GM12878 (cell line): ENCODE measurements around the gene APCDD1L.

Experiments
- ASH2L ChIP-seq: fragments of 300-600, 200-600 bp; sonication (generic); IDR thresholded peaks from 2 replicates; pipeline ENCODE4 v1.6.1; 2017; ENCODE audit warnings: low read depth, mild to moderate bottlenecking, borderline replicate concordance
- CBX5 ChIP-seq: sonication (generic); IDR thresholded peaks from 2 replicates; pipeline ENCODE4 v1.6.1; 2016; ENCODE audit warnings: low read depth, moderate library complexity, mild to moderate bottlenecking, inconsistent platforms
- EZH2 ChIP-seq: IDR thresholded peaks from 2 replicates; pipeline ENCODE4 v1.6.1; 2012; ENCODE audit warnings: low read depth, mild to moderate bottlenecking, control low read depth, inconsistent platforms, low read length, borderline replicate concordance; ENCODE audit not compliant: control insufficient read depth
- IRF4 ChIP-seq: IDR thresholded peaks from 2 replicates; pipeline ENCODE4 v1.6.1; 2011; ENCODE audit warnings: low read depth, low read length
- POLR2AphosphoS5 ChIP-seq: IDR thresholded peaks from 2 replicates; pipeline ENCODE4 v1.6.1; 2011; ENCODE audit warnings: mild to moderate bottlenecking, low read length, inconsistent platforms
- RCOR1 ChIP-seq: conservative IDR thresholded peaks from 2 replicates; pipeline ENCODE4 v1.6.1; 2012; ENCODE audit warnings: low read depth, low read length, improper control_type of control experiment
- SKIL ChIP-seq: fragments of 450-650 bp; IDR thresholded peaks from 2 replicates; pipeline ENCODE4 v1.6.1; 2017; ENCODE audit warnings: mild to moderate bottlenecking, low read depth, inconsistent platforms; ENCODE audit not compliant: poor library complexity, severe bottlenecking
- TAF1 ChIP-seq: IDR thresholded peaks from 2 replicates; pipeline ENCODE4 v1.6.1; 2011; ENCODE audit warnings: mild to moderate bottlenecking, low read depth, low read length, borderline replicate concordance
- ZZZ3 ChIP-seq: IDR thresholded peaks from 2 replicates; pipeline ENCODE4 v1.6.1; 2011; ENCODE audit warnings: low read depth; ENCODE audit not compliant: control insufficient read depth, insufficient read length
- TF ChIP-seq, protein P1 (sequence below), 3 experiments: IDR thresholded peaks in 2 of 3; conservative IDR thresholded peaks in 1 of 3; 2 replicates each; pipeline ENCODE4 v1.5.1; 2011; ENCODE audit warnings: low read depth in 3 of 3, low read length in 3 of 3, mild to moderate bottlenecking in 3 of 3, control low read depth in 2 of 3, moderate library complexity in 2 of 3, inconsistent platforms in 1 of 3, mixed read lengths in 1 of 3; ENCODE audit not compliant: control insufficient read depth in 2 of 3, insufficient read depth in 1 of 3; ENCODE audit errors: extremely low read depth in 1 of 3
- TF ChIP-seq, protein P2 (sequence below): fragments of 450-650 bp; formaldehyde crosslinking; IDR thresholded peaks from 2 replicates; pipeline ENCODE4 v1.5.0; 2022; ENCODE audit warnings: mild to moderate bottlenecking, missing genetic modification characterization

GRCh38 chr20:58470336-58471192 lies 44.6 kb downstream of the APCDD1L start:
- no peak for TF ChIP-seq EZH2
- no peak for TF ChIP-seq CBX5
- no peak for TF ChIP-seq ASH2L
- TF ChIP-seq, protein P1, sequence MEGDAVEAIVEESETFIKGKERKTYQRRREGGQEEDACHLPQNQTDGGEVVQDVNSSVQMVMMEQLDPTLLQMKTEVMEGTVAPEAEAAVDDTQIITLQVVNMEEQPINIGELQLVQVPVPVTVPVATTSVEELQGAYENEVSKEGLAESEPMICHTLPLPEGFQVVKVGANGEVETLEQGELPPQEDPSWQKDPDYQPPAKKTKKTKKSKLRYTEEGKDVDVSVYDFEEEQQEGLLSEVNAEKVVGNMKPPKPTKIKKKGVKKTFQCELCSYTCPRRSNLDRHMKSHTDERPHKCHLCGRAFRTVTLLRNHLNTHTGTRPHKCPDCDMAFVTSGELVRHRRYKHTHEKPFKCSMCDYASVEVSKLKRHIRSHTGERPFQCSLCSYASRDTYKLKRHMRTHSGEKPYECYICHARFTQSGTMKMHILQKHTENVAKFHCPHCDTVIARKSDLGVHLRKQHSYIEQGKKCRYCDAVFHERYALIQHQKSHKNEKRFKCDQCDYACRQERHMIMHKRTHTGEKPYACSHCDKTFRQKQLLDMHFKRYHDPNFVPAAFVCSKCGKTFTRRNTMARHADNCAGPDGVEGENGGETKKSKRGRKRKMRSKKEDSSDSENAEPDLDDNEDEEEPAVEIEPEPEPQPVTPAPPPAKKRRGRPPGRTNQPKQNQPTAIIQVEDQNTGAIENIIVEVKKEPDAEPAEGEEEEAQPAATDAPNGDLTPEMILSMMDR (IDR thresholded peaks at IDR 0.05 in 2 of 3, conservative IDR thresholded peaks at IDR 0.05 in 1 of 3; ENCODE audit: control insufficient read depth in 2 of 3, extremely low read depth in 1 of 3, insufficient read depth in 1 of 3, low read depth in 3 of 3, low read length in 3 of 3): no peak
- no peak for TF ChIP-seq ZZZ3
- no peak for TF ChIP-seq RCOR1
- no peak for TF ChIP-seq TAF1
- TF ChIP-seq SKIL: no peak
- TF ChIP-seq, protein P2, sequence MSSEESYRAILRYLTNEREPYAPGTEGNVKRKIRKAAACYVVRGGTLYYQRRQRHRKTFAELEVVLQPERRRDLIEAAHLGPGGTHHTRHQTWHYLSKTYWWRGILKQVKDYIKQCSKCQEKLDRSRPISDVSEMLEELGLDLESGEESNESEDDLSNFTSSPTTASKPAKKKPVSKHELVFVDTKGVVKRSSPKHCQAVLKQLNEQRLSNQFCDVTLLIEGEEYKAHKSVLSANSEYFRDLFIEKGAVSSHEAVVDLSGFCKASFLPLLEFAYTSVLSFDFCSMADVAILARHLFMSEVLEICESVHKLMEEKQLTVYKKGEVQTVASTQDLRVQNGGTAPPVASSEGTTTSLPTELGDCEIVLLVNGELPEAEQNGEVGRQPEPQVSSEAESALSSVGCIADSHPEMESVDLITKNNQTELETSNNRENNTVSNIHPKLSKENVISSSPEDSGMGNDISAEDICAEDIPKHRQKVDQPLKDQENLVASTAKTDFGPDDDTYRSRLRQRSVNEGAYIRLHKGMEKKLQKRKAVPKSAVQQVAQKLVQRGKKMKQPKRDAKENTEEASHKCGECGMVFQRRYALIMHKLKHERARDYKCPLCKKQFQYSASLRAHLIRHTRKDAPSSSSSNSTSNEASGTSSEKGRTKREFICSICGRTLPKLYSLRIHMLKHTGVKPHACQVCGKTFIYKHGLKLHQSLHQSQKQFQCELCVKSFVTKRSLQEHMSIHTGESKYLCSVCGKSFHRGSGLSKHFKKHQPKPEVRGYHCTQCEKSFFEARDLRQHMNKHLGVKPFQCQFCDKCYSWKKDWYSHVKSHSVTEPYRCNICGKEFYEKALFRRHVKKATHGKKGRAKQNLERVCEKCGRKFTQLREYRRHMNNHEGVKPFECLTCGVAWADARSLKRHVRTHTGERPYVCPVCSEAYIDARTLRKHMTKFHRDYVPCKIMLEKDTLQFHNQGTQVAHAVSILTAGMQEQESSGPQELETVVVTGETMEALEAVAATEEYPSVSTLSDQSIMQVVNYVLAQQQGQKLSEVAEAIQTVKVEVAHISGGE (CRISPR knock-in tag): no peak
- no peak for TF ChIP-seq IRF4
- TF ChIP-seq POLR2AphosphoS5: no peak
